GM12878 (cell line): ENCODE data around the gene LYSMD1. TPM values are rescaled to one million over a fixed set of nuclear protein-coding genes. Genes with fewer than 3 reads are reported as not detected.
"Not testable (repeated sequence)": the region's sequence is repeated elsewhere in the genome, so short reads cannot be mapped to it uniquely, and the experiment has no call there.

Source experiments
- ATAC-seq: fragments of 200-7000 bp; cut with Tn5 transposase; 3 replicates; pipeline ENCODE4 v1.9.1; 2020; ENCODE audit warnings: mild to moderate bottlenecking, moderate library complexity
- BruUV-seq: library from RNA; stranded (reverse); fragments of 400-500 nt; replicated peaks from 2 replicates; lab custom pipeline; 2021; lab: Mats Ljungman, UMichigan
- CTCF ChIA-PET: fragments of 300-600 bp; sonication (Branson Sonifier 250); formaldehyde crosslinking; extraction: SDS; loops from one replicate; lab custom pipeline; 2021; ENCODE audit warnings: inconsistent platforms; lab: Yijun Ruan, JAX
- POLR2A ChIA-PET: fragments of 350-600 bp; formaldehyde crosslinking; extraction: SDS; loops from one replicate; lab custom pipeline; 2021; ENCODE audit warnings: inconsistent platforms; lab: Charles Lee
- RAD21 ChIA-PET: fragments of 300-600 bp; sonication (Branson Sonifier 250); formaldehyde crosslinking; loops from one replicate; lab custom pipeline; 2023; ENCODE audit warnings: antibody characterized with exemption; ENCODE audit not compliant: unreplicated experiment; lab: Charles Lee
- SMC1A ChIA-PET: fragments of 300-600 bp; sonication (Branson Sonifier 250); formaldehyde crosslinking; loops from one replicate; lab custom pipeline; 2023; ENCODE audit not compliant: unreplicated experiment, uncharacterized antibody; lab: Charles Lee
- DNase-seq: peaks from one replicate; pipeline ENCODE4 v3.0.0-alpha.2; 2011; ENCODE audit warnings: low read depth, low spot score
- FAIRE-seq: peaks from 3 replicates; lab custom pipeline; 2011; peaks lifted over from hg19 to GRCh38; lab: Jason Lieb, UNC
- H2AFZ ChIP-seq: 2 replicates; pipeline ENCODE4 v1.6.0; 2011; ENCODE audit warnings: low read depth, low read length, control low read depth; ENCODE audit not compliant: control insufficient read depth
- H3K27ac ChIP-seq: 2 replicates; pipeline ENCODE4 v1.5.1; 2011; ENCODE audit warnings: control low read depth; ENCODE audit not compliant: control insufficient read depth, insufficient read depth
- H3K27me3 ChIP-seq, 2 experiments: replicated peaks in 1 of 2; 2 replicates each; pipeline versions ENCODE4 v1.6.0 to v1.6.1; 2011; ENCODE audit warnings: low read length in 1 of 2; ENCODE audit not compliant: control insufficient read depth in 2 of 2, insufficient read depth in 2 of 2
- H3K36me3 ChIP-seq, 2 experiments: 2 replicates each; pipeline ENCODE4 v1.5.1; 2011; ENCODE audit warnings: low read length in 1 of 2; ENCODE audit not compliant: control insufficient read depth in 2 of 2, insufficient read depth in 2 of 2
- H3K4me1 ChIP-seq: 2 replicates; pipeline ENCODE4 v1.6.1; 2011; ENCODE audit warnings: mild to moderate bottlenecking, low read length, moderate library complexity, mixed read lengths; ENCODE audit not compliant: control insufficient read depth, insufficient read depth
- H3K4me2 ChIP-seq: 2 replicates; pipeline ENCODE4 v1.6.0; 2011; ENCODE audit warnings: control low read depth; ENCODE audit not compliant: control insufficient read depth, insufficient read depth
- H3K4me3 ChIP-seq: fragments of 200-600 bp; sonication (generic); 2 replicates; pipeline ENCODE4 v1.5.1; 2016
- H3K79me2 ChIP-seq: 2 replicates; pipeline ENCODE4 v1.6.0; 2011; ENCODE audit warnings: low read length; ENCODE audit not compliant: control insufficient read depth, insufficient read depth
- H3K9ac ChIP-seq: 2 replicates; pipeline ENCODE4 v1.8.0; 2011; ENCODE audit warnings: low read length, control low read depth, mixed read lengths; ENCODE audit not compliant: control insufficient read depth, insufficient read depth
- H3K9me3 ChIP-seq: replicated peaks from 3 replicates; pipeline ENCODE4 v1.5.1; 2011; ENCODE audit warnings: mild to moderate bottlenecking, low read length; ENCODE audit not compliant: control insufficient read depth, insufficient read depth
- H4K20me1 ChIP-seq: 2 replicates; pipeline ENCODE4 v1.6.0; 2011; ENCODE audit not compliant: control insufficient read depth, insufficient read depth
- CREB1 ChIP-seq: IDR thresholded peaks from 2 replicates; pipeline ENCODE4 v1.6.1; 2012; ENCODE audit warnings: low read depth, mild to moderate bottlenecking, inconsistent platforms
- FOXK2 ChIP-seq: fragments of 450-650 bp; IDR thresholded peaks from 2 replicates; pipeline ENCODE4 v1.6.1; 2017; ENCODE audit warnings: mild to moderate bottlenecking, moderate library complexity
- HDGF ChIP-seq: fragments of 450-650 bp; IDR thresholded peaks from 2 replicates; pipeline ENCODE4 v1.6.1; 2016; ENCODE audit warnings: antibody characterized with exemption
- MXI1 ChIP-seq: fragments of 150-350 bp; IDR thresholded peaks from 2 replicates; pipeline ENCODE4 v1.6.1; 2011; ENCODE audit warnings: low read depth, mild to moderate bottlenecking, inconsistent platforms, low read length, improper control_type of control experiment
- TCF7 ChIP-seq: IDR thresholded peaks from 2 replicates; pipeline ENCODE4 v1.6.1; 2014; ENCODE audit warnings: antibody characterized with exemption, borderline replicate concordance
- ZZZ3 ChIP-seq: IDR thresholded peaks from 2 replicates; pipeline ENCODE4 v1.6.1; 2011; ENCODE audit warnings: low read depth; ENCODE audit not compliant: control insufficient read depth, insufficient read length
- WGBS: methylation state at CpG from one replicate; pipeline ENCODE4 v1.1.6; 2016; ENCODE audit warnings: low lambda C conversion rate; ENCODE audit not compliant: insufficient replicate concordance, insufficient coverage; ENCODE audit errors: missing lambda C conversion rate; 5-methylcytosine and 5-hydroxymethylcytosine counted together
- in situ Hi-C: fragments of 300-500 bp; cut with MboI; formaldehyde crosslinking; loops from 9 replicates; pipeline ENCODE4 v1.14.3; 2018; ENCODE audit warnings: mixed read lengths
- intact Hi-C: fragments of 100-400 bp; cut with micrococcal nuclease; formaldehyde crosslinking; loops from one replicate; pipeline ENCODE4 v1.14.2; 2022; ENCODE audit not compliant: unreplicated experiment
- polyA plus RNA-seq, 11 experiments: library from polyadenylated mRNA; depleted of rRNA in 4 of 11; unstranded in 6 of 11; stranded (reverse) in 5 of 11; fragments of >200 nt; fragmentation: Nextera tagmentation in 4 of 11; fragmentation: Illumina TruSeq in 1 of 11; extraction: Ambion mirVana in 4 of 11; extraction: Trizol in 1 of 11; gene quantifications; 1 replicate in 1 of 11; 2 replicates in 10 of 11; pipeline versions ENCODE4 v1.2.1 to v1.2.3, GENCODE V29; 2011 to 2016; ENCODE audit warnings: inconsistent platforms in 2 of 11, missing spikeins in 2 of 11, low read depth in 1 of 11
- total RNA-seq, 4 experiments: library from RNA; depleted of rRNA in 3 of 4; stranded (reverse); fragments of >200 nt in 3 of 4; fragmentation: Illumina TruSeq in 1 of 4; extraction: Trizol in 1 of 4; gene quantifications; 2 replicates each; pipeline versions ENCODE4 v1.2.1 to v1.2.3, GENCODE V29; 2013 to 2021
- TF ChIP-seq, protein P1 (sequence below): fragments of 450-650 bp; IDR thresholded peaks from 2 replicates; pipeline ENCODE4 v1.6.1; 2016; ENCODE audit warnings: mild to moderate bottlenecking, moderate library complexity, borderline replicate concordance
- TF ChIP-seq, protein P2 (sequence below): fragments of 150-350 bp; IDR thresholded peaks from 2 replicates; pipeline ENCODE4 v1.6.1; 2016; ENCODE audit warnings: low read depth, low read length

Gene LYSMD1
- total and polyA plus RNA-seq, 10 of the 15 experiments (the other 5 are each of a cell fraction or from before 2014, with no cell fraction given): 0.80 to 10.4 (median 6.5) TPM

DNA sequence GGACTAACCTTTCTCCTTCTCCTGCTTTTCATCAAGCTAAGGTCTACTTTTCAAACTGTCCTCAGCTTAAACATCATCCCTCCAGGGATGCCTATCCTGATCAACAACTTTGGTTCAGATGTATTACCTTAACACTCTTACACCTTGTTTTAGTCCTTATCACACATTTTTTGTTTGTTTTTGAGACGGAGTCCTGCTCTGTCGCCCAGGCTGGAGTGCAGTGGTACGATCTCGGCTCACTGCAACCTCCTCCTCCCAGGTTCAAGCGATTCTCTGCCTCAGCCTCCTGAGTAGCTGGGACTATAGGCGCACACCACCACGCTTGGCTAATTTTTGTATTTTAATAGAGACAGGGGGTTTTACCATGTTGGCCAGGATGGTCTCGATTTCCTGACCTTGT lies 23.0 kb upstream of the LYSMD1 start:
- ChIA-PET RAD21 (interaction anchor here (2.1 to 2.7 kb wide), 2 partner anchors 31 to 138 kb away, joined by 6 to 20 read pairs; partner anchors contain the start of genes PI4KB and TNFAIP8L2), POLR2A (interaction anchor here (0.8 to 1.4 kb wide), 5 partner anchors 10 to 139 kb away, joined by 3 to 5 read pairs (median 4); partner anchors contain the start of gene PI4KB), SMC1A (interaction anchor here (1.2 to 3.2 kb wide), 2 partner anchors 32 to 89 kb away, joined by 3 to 12 read pairs; partner anchors contain the start of gene TNFAIP8L2), CTCF (interaction anchor here (0.6 to 4.2 kb wide), 6 partner anchors 8 to 152 kb away, joined by 3 to 38 read pairs (median 4); partner anchors contain the start of genes PSMD4 and TMOD4)
- H4K20me1 ChIP-seq, H3K4me1 ChIP-seq, H3K36me3 ChIP-seq, in situ Hi-C loops, H3K27me3 ChIP-seq, intact Hi-C loops, FAIRE-seq, H3K9me3 ChIP-seq, DNase-seq, H2AFZ ChIP-seq, BruUV-seq: not testable (repeated sequence)
- peak; percentile 49; the same call in 1 of the 2 replicates for TF ChIP-seq HDGF
- TF ChIP-seq MXI1: 0 out of 2 replicates have a peak, but pooled peaks have one; percentile 37
- WGBS: 51% methylated on average over 8 of the region's 8 CpGs
- peak overlapping the region; percentile 91 for H3K4me2 ChIP-seq
- peak overlapping the region; percentile 87 for H3K27ac ChIP-seq
- H3K79me2 ChIP-seq: peaks cover 24% of the 10 kb centered on the region
- peak overlapping the region; percentile 76 for H3K4me3 ChIP-seq
- ATAC-seq: peak; percentile 17
- peak overlapping the region; percentile 86 for H3K9ac ChIP-seq

DNA sequence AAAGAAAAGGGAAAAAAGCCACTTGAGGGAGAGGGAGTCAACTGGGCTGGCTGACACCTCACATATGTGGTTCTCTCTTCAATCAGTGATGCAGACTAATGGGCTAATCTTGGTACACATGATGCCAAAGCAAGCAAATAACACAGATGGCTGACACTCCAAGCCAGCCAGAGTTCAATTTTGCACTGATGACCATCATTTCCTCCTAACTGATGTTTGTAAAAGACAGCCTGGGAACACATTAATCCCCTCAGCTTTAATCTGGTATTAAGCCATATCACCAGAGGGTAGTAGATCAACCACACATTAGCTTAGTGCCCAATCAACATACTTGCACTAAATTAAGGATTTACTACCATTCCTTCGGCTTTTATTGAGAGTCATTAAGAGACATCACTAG lies 21.5 kb upstream of the LYSMD1 start:
- ChIA-PET RAD21 (no interaction called here), POLR2A (interaction anchor here (0.8 to 1.1 kb wide), 2 partner anchors 9 to 140 kb away, joined by 3 to 4 read pairs; no protein-coding TSS in a partner anchor), CTCF (interaction anchor here (1.6 to 4.2 kb wide), 2 partner anchors 30 to 65 kb away, joined by 6 to 38 read pairs; partner anchors contain the start of gene TNFAIP8L2), SMC1A (interaction anchor here (0.8 to 3.2 kb wide), 2 partner anchors 12 to 88 kb away, joined by 3 to 12 read pairs; no protein-coding TSS in a partner anchor)
- Histone ChIP-seq H3K27ac (no peak overlapping the region), H3K4me3 (no peak overlapping the region), H3K27me3 (no peaks in the 10 kb centered on the region), H3K4me1 (peaks cover 4% of the 10 kb centered on the region; the same call in 1 of the 2 replicates), H3K9ac (no peak overlapping the region), H3K36me3 (peaks cover 1 to 12% of the 10 kb centered on the region in 2 experiments; a peak in 3 of 4 replicates), H4K20me1 (no peaks in the 10 kb centered on the region), H2AFZ (no peak overlapping the region), H3K79me2 (peaks cover 24% of the 10 kb centered on the region), H3K9me3 (no peaks in the 10 kb centered on the region), H3K4me2 (no peak overlapping the region)
- intact Hi-C loops: no loop called here
- no TSS peak for BruUV-seq
- no peak for ATAC-seq
- no peak for DNase-seq
- in situ Hi-C loops: no loop called here
- 100% methylated on average over 1 of the region's 1 CpG for WGBS
- FAIRE-seq: no peak
- TF ChIP-seq, protein P1, sequence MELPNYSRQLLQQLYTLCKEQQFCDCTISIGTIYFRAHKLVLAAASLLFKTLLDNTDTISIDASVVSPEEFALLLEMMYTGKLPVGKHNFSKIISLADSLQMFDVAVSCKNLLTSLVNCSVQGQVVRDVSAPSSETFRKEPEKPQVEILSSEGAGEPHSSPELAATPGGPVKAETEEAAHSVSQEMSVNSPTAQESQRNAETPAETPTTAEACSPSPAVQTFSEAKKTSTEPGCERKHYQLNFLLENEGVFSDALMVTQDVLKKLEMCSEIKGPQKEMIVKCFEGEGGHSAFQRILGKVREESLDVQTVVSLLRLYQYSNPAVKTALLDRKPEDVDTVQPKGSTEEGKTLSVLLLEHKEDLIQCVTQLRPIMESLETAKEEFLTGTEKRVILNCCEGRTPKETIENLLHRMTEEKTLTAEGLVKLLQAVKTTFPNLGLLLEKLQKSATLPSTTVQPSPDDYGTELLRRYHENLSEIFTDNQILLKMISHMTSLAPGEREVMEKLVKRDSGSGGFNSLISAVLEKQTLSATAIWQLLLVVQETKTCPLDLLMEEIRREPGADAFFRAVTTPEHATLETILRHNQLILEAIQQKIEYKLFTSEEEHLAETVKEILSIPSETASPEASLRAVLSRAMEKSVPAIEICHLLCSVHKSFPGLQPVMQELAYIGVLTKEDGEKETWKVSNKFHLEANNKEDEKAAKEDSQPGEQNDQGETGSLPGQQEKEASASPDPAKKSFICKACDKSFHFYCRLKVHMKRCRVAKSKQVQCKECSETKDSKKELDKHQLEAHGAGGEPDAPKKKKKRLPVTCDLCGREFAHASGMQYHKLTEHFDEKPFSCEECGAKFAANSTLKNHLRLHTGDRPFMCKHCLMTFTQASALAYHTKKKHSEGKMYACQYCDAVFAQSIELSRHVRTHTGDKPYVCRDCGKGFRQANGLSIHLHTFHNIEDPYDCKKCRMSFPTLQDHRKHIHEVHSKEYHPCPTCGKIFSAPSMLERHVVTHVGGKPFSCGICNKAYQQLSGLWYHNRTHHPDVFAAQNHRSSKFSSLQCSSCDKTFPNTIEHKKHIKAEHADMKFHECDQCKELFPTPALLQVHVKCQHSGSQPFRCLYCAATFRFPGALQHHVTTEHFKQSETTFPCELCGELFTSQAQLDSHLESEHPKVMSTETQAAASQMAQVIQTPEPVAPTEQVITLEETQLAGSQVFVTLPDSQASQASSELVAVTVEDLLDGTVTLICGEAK: no peak
- no peak for TF ChIP-seq FOXK2
- TF ChIP-seq, protein P2, sequence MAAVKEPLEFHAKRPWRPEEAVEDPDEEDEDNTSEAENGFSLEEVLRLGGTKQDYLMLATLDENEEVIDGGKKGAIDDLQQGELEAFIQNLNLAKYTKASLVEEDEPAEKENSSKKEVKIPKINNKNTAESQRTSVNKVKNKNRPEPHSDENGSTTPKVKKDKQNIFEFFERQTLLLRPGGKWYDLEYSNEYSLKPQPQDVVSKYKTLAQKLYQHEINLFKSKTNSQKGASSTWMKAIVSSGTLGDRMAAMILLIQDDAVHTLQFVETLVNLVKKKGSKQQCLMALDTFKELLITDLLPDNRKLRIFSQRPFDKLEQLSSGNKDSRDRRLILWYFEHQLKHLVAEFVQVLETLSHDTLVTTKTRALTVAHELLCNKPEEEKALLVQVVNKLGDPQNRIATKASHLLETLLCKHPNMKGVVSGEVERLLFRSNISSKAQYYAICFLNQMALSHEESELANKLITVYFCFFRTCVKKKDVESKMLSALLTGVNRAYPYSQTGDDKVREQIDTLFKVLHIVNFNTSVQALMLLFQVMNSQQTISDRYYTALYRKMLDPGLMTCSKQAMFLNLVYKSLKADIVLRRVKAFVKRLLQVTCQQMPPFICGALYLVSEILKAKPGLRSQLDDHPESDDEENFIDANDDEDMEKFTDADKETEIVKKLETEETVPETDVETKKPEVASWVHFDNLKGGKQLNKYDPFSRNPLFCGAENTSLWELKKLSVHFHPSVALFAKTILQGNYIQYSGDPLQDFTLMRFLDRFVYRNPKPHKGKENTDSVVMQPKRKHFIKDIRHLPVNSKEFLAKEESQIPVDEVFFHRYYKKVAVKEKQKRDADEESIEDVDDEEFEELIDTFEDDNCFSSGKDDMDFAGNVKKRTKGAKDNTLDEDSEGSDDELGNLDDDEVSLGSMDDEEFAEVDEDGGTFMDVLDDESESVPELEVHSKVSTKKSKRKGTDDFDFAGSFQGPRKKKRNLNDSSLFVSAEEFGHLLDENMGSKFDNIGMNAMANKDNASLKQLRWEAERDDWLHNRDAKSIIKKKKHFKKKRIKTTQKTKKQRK: no peak
- TF ChIP-seq TCF7: no peak
- TF ChIP-seq CREB1: no peak
- no peak for TF ChIP-seq ZZZ3
